Dendritic cell treated with granulocyte-macrophage colony-stimulating factor and Interleukin-4, amounts not matched to agents 40 ng/mL and 50 ng/mL, for 4 days (primary cell): ENCODE data around the gene RABEPK.
"Not testable (repeated sequence)": the region's sequence is repeated elsewhere in the genome, so short reads cannot be mapped to it uniquely, and the experiment has no call there.

ENCODE experiments used
- H3K27ac Mint-ChIP-seq: one replicate; pipeline ENCODE4 v1.8.0; 2022; ENCODE audit warnings: mild to moderate bottlenecking, mixed read lengths
- H3K27me3 Mint-ChIP-seq: one replicate; pipeline ENCODE4 v1.8.0; 2022; ENCODE audit warnings: mild to moderate bottlenecking, mixed read lengths
- H3K36me3 Mint-ChIP-seq: one replicate; pipeline ENCODE4 v1.8.0; 2022; ENCODE audit warnings: low read depth, mixed read lengths
- H3K4me1 Mint-ChIP-seq: one replicate; pipeline ENCODE4 v1.8.0; 2022; ENCODE audit warnings: low read depth, mixed read lengths
- H3K4me3 Mint-ChIP-seq: one replicate; pipeline ENCODE4 v1.8.0; 2022; ENCODE audit warnings: mild to moderate bottlenecking, moderate library complexity, mixed read lengths
- H3K9me3 Mint-ChIP-seq: one replicate; pipeline ENCODE4 v1.8.0; 2022; ENCODE audit warnings: mixed read lengths
- intact Hi-C: fragments of 100-400 bp; cut with micrococcal nuclease; formaldehyde crosslinking; loops from one replicate; pipeline ENCODE4 v1.15.0; 2022

The RABEPK gene

GRCh38 chr9:125200216-125201047, at the start of gene RABEPK:
Gene RABEPK (plus strand): TSS chr9:125200542. CDS start chr9:125203014, 2,472 bp downstream.
- H3K27me3 Mint-ChIP-seq, result peaks cover 4% of the 10 kb centered on the region
- peaks cover 27% of the 10 kb centered on the region for H3K4me1 Mint-ChIP-seq
- peaks cover 6% of the 10 kb centered on the region for H3K9me3 Mint-ChIP-seq
- intact Hi-C loops, result loop anchor here (1.0 to 2.0 kb wide), 3 partner anchors 10 to 70 kb away; partner anchors contain the start of gene GAPVD1
- H3K4me3 Mint-ChIP-seq, result peak within 1 kb of the TSS; percentile 90
- peak within 1 kb of the TSS; percentile 94 for H3K27ac Mint-ChIP-seq
- peaks cover 35% of the 10 kb centered on the region for H3K36me3 Mint-ChIP-seq

DNA sequence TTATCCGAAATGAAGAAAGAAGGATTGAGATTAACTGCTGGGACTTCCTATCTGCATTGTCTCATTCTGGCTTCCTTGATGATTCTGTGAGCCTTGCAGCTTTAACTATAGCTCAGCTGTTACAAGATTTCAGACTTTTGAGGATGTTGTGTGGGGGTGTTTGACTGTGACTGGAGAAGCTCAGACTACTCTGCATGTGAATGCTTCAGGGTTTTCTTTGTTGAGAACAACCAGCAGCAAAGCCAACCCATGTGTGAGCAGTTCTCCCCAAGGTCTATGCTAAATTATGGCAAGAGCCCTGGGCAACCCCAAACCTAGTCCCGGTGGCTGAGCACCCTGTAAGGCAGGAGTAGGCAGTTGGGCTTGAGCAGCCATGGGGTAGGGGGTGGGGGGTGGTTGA, 48.6 kb upstream of the RABEPK start:
- no peaks in the 10 kb centered on the region for H3K4me1 Mint-ChIP-seq
- no peak overlapping the region for H3K4me3 Mint-ChIP-seq
- no peak overlapping the region for H3K27ac Mint-ChIP-seq
- peaks cover 60% of the 10 kb centered on the region for H3K36me3 Mint-ChIP-seq
- H3K27me3 Mint-ChIP-seq, result no peaks in the 10 kb centered on the region
- intact Hi-C loops, result no loop called here
- H3K9me3 Mint-ChIP-seq, result no peaks in the 10 kb centered on the region

GRCh38 chr9:125153712-125154367, 46.5 kb upstream of the RABEPK start:
- Mint-ChIP-seq H3K9me3 (no peaks in the 10 kb centered on the region), H3K36me3 (peaks cover 72% of the 10 kb centered on the region), H3K27ac (no peak overlapping the region), H3K27me3 (no peaks in the 10 kb centered on the region), H3K4me1 (no peaks in the 10 kb centered on the region), H3K4me3 (no peak overlapping the region)
- intact Hi-C loops, result no loop called here

GRCh38 chr9:125156551-125156950, 43.8 kb upstream of the RABEPK start:
- peaks cover 61% of the 10 kb centered on the region for H3K36me3 Mint-ChIP-seq
- no peak overlapping the region for H3K27ac Mint-ChIP-seq
- H3K4me1 Mint-ChIP-seq, result no peaks in the 10 kb centered on the region
- H3K27me3 Mint-ChIP-seq, result no peaks in the 10 kb centered on the region
- H3K9me3 Mint-ChIP-seq, result no peaks in the 10 kb centered on the region
- intact Hi-C loops, result no loop called here
- H3K4me3 Mint-ChIP-seq, result no peak overlapping the region

- Mint-ChIP-seq H3K9me3 (no peaks in the 10 kb centered on the region), H3K4me3 (no peak overlapping the region), H3K36me3 (peaks cover 49% of the 10 kb centered on the region), H3K4me1 (no peaks in the 10 kb centered on the region), H3K27me3 (no peaks in the 10 kb centered on the region), H3K27ac (peak overlapping the region; percentile 12)
- intact Hi-C loops, result loop anchor here (10.0 kb wide), 1 partner anchor 144 kb away; no protein-coding TSS in a partner anchor
Observed at GRCh38 chr9:125160750-125161149, 39.6 kb upstream of the RABEPK start.

DNA sequence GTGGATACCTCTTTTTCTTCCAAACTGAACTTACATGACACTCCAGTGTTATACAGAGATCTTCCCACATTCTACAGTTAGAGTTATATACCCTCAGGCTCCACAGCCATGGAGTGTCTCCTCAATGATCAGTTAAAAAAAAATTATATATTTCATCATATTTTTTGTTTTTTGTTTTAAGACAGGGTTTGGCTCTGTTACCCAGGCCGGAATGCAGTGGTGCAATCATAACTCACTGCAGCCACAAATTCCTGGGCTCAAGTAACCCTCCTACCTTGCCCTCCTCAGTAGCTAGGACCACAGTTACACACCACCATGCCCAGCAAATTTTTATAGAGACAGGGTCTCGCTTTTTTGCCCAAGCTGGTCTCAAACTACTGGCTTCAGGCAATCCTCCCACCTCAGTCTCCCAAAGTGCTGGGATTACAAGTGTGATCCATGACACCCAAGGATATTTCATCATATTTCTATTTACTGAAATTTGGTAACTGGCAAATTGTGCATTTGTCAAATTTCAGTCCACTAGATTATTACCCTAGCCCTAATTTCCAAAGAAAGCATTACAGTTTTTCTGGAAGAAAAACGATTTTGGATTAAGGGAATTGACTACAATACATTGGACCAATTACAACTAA, 38.9 kb upstream of the RABEPK start:
- Mint-ChIP-seq H3K27me3 (no peaks in the 10 kb centered on the region), H3K27ac (peak overlapping the region; percentile 12), H3K4me3 (no peak overlapping the region), H3K9me3 (no peaks in the 10 kb centered on the region), H3K36me3 (peaks cover 53% of the 10 kb centered on the region), H3K4me1 (no peaks in the 10 kb centered on the region)
- intact Hi-C loops, result loop anchor here (10.0 kb wide), 1 partner anchor 143 kb away; no protein-coding TSS in a partner anchor

GRCh38 chr9:125162891-125163290, 37.5 kb upstream of the RABEPK start:
- H3K9me3 Mint-ChIP-seq, H3K27ac Mint-ChIP-seq, H3K27me3 Mint-ChIP-seq, H3K4me1 Mint-ChIP-seq, H3K4me3 Mint-ChIP-seq: not testable (repeated sequence)
- H3K36me3 Mint-ChIP-seq, result peaks cover 48% of the 10 kb centered on the region
- intact Hi-C loops, result loop anchor here (10.0 kb wide), 1 partner anchor 142 kb away; no protein-coding TSS in a partner anchor

- intact Hi-C loops, result loop anchor here (10.0 kb wide), 1 partner anchor 138 kb away; no protein-coding TSS in a partner anchor
- H3K27me3 Mint-ChIP-seq, result no peaks in the 10 kb centered on the region
- no peak overlapping the region for H3K27ac Mint-ChIP-seq
- no peaks in the 10 kb centered on the region for H3K4me1 Mint-ChIP-seq
- H3K9me3 Mint-ChIP-seq, result no peaks in the 10 kb centered on the region
- peaks cover 71% of the 10 kb centered on the region for H3K36me3 Mint-ChIP-seq
- H3K4me3 Mint-ChIP-seq, result no peak overlapping the region
Observed at GRCh38 chr9:125166762-125167161, 33.6 kb upstream of the RABEPK start.

- H3K27ac Mint-ChIP-seq, result no peak overlapping the region
- H3K9me3 Mint-ChIP-seq, result no peaks in the 10 kb centered on the region
- H3K4me3 Mint-ChIP-seq, result no peak overlapping the region
- intact Hi-C loops, result loop anchor here (10.0 kb wide), 1 partner anchor 135 kb away; no protein-coding TSS in a partner anchor
- H3K27me3 Mint-ChIP-seq, result no peaks in the 10 kb centered on the region
- peaks cover 62% of the 10 kb centered on the region for H3K36me3 Mint-ChIP-seq
- H3K4me1 Mint-ChIP-seq, result peaks cover 9% of the 10 kb centered on the region
Observed at GRCh38 chr9:125169895-125170294, 30.4 kb upstream of the RABEPK start.

- H3K27me3 Mint-ChIP-seq, result no peaks in the 10 kb centered on the region
- intact Hi-C loops, result no loop called here
- H3K4me3 Mint-ChIP-seq, result peak overlapping the region; percentile 21
- peaks cover 62% of the 10 kb centered on the region for H3K36me3 Mint-ChIP-seq
- H3K4me1 Mint-ChIP-seq, result peaks cover 15% of the 10 kb centered on the region
- peak overlapping the region; percentile 69 for H3K27ac Mint-ChIP-seq
- H3K9me3 Mint-ChIP-seq, result no peaks in the 10 kb centered on the region
Observed at GRCh38 chr9:125172031-125172755, 28.1 kb upstream of the RABEPK start.

DNA sequence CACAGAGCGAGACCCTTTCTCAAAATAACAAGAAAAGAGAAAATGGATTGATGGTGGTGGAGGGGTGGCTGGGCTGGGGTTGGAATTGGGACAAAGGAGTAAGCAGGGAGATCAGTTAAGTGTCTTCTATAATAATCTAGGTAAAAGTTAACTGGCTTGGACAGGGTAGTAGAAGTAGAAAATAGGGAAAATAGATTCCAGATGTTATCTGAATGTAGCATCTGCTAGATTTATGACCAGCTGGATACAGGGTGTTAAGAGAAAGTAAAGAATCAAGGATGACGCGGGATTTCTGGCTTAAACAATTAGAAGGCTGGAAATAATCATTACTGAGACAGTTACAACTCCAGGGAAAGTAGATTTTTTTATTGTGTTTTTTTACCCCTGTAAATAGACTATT, 23.7 kb upstream of the RABEPK start:
- Mint-ChIP-seq H3K27ac (no peak overlapping the region), H3K4me1 (peaks cover 23% of the 10 kb centered on the region), H3K9me3 (no peaks in the 10 kb centered on the region), H3K27me3 (no peaks in the 10 kb centered on the region), H3K36me3 (peaks cover 30% of the 10 kb centered on the region), H3K4me3 (no peak overlapping the region)
- intact Hi-C loops, result no loop called here

DNA sequence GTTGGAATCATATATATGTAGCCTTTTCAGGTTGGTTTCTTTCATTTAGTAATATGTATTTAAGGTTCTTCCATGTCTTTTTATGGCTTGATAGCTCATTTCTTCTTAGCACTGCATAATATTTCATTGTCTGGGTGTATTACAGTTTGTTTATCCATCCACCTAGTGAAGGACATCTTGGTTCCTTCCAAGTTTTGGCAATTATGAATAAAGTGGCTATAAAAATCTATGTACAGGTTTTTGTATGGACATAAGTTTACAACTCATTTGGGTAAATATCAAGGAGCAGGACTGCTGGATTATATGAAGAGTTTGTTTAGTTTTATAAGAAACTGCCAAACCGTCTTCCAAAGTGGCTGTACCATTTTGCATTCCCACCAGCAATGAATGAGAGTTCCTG, 22.5 kb upstream of the RABEPK start:
- Mint-ChIP-seq H3K27me3 (no peaks in the 10 kb centered on the region), H3K27ac (no peak overlapping the region), H3K4me1 (peaks cover 23% of the 10 kb centered on the region), H3K36me3 (peaks cover 28% of the 10 kb centered on the region), H3K4me3 (no peak overlapping the region), H3K9me3 (no peaks in the 10 kb centered on the region)
- intact Hi-C loops, result no loop called here

GRCh38 chr9:125179776-125180175, 20.6 kb upstream of the RABEPK start:
- H3K27me3 Mint-ChIP-seq, H3K9me3 Mint-ChIP-seq, H3K4me3 Mint-ChIP-seq, H3K27ac Mint-ChIP-seq, intact Hi-C loops: not testable (repeated sequence)
- H3K4me1 Mint-ChIP-seq, result peaks cover 33% of the 10 kb centered on the region
- H3K36me3 Mint-ChIP-seq, result peaks cover 35% of the 10 kb centered on the region
